Upper lobe of right lung (tissue), 1 donor: ENCODE measurements around the gene ARHGEF28. TPM values are rescaled to one million over a fixed set of nuclear protein-coding genes. Genes with fewer than 3 reads are reported as not detected.

Source experiments
- ATAC-seq: fragments of 200-7000 bp; cut with Tn5 transposase; one replicate; pipeline ENCODE4 v1.9.1; 2020; ENCODE audit warnings: mild to moderate bottlenecking, moderate library complexity
- DNase-seq: peaks from one replicate; pipeline ENCODE4 v3.0.0-alpha.2; 2020
- H3K27ac ChIP-seq: fragments of 200-600 bp; one replicate; pipeline ENCODE4 v1.8.0; 2022
- H3K27me3 ChIP-seq: fragments of 200-600 bp; one replicate; pipeline ENCODE4 v1.8.0; 2022; ENCODE audit warnings: mild to moderate bottlenecking
- H3K36me3 ChIP-seq: fragments of 200-600 bp; one replicate; pipeline ENCODE4 v1.8.0; 2022
- H3K4me1 ChIP-seq: fragments of 200-600 bp; one replicate; pipeline ENCODE4 v1.8.0; 2022
- H3K4me3 ChIP-seq: fragments of 200-600 bp; one replicate; pipeline ENCODE4 v1.8.0; 2022; ENCODE audit warnings: mild to moderate bottlenecking
- H3K9me3 ChIP-seq: fragments of 200-600 bp; one replicate; pipeline ENCODE4 v1.8.0; 2022
- intact Hi-C: fragments of 100-400 bp; cut with DNase I; formaldehyde crosslinking; loops from one replicate; pipeline ENCODE4 v1.11.0; 2022
- total RNA-seq: library from RNA; stranded (reverse); fragmentation: NEBNext Ultra II Directional; extraction: Animal tissue kit (Norgen Biotek cat#: 25700); gene quantifications from one replicate; pipeline ENCODE4 v1.2.1, GENCODE V29; 2021
- TF ChIP-seq, protein P1 (sequence below): fragments of 200-600 bp; IDR thresholded peaks from one replicate; pipeline ENCODE4 v1.8.0; 2022; ENCODE audit warnings: antibody characterized with exemption
- donor health status: DM: no; HTN: yes; CAD: no; lungs with severe emphysema.

Gene ARHGEF28
- total RNA-seq, 1 donor from 2014 or later: 22.3 TPM

DNA sequence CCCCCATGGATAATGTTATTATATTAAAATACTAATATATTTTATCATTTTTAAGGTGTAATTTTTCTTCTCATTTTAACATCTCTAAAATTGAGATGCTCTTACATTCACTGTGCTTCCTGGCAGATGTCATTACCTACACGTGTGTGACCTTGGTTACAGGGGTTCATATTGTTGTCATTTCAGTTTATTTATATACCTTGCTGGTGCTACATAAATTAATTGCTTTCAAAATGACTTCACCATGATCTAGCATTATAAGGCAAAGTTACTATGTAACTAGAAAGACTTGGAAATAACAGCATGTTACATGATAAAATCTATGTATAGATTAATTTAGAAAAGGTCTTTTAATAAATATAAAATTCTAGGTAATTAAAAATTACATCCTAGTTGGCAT lies 60.9 kb downstream of the ARHGEF28 start:
- Histone ChIP-seq H3K9me3 (no peaks in the 10 kb centered on the region), H3K27me3 (no peaks in the 10 kb centered on the region), H3K27ac (no peak overlapping the region), H3K4me1 (no peaks in the 10 kb centered on the region), H3K36me3 (no peaks in the 10 kb centered on the region), H3K4me3 (no peak overlapping the region)
- DNase-seq: no peak
- intact Hi-C loops: no loop called here
- TF ChIP-seq, protein P1, sequence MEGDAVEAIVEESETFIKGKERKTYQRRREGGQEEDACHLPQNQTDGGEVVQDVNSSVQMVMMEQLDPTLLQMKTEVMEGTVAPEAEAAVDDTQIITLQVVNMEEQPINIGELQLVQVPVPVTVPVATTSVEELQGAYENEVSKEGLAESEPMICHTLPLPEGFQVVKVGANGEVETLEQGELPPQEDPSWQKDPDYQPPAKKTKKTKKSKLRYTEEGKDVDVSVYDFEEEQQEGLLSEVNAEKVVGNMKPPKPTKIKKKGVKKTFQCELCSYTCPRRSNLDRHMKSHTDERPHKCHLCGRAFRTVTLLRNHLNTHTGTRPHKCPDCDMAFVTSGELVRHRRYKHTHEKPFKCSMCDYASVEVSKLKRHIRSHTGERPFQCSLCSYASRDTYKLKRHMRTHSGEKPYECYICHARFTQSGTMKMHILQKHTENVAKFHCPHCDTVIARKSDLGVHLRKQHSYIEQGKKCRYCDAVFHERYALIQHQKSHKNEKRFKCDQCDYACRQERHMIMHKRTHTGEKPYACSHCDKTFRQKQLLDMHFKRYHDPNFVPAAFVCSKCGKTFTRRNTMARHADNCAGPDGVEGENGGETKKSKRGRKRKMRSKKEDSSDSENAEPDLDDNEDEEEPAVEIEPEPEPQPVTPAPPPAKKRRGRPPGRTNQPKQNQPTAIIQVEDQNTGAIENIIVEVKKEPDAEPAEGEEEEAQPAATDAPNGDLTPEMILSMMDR: no peak
- ATAC-seq: no peak

DNA sequence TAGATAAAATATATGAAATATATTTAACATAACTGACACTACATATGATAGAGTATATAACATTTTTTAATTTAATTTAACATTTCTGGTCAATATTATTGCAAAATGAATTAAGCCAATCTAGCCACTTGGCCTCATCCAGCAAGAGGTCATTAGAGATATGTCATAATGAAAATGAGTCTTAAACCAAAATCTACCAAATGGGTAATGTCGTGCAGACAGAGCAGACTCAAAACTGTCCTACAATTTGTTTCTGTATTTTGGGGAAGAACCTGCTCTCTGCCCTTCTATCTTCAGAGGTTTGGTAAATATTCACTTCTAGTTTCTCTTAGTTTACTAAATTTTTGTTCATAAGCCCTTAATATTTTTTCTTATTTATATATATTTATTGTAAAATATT lies 61.4 kb downstream of the ARHGEF28 start:
- Histone ChIP-seq H3K27ac (no peak overlapping the region), H3K27me3 (no peaks in the 10 kb centered on the region), H3K9me3 (no peaks in the 10 kb centered on the region), H3K4me1 (no peaks in the 10 kb centered on the region), H3K36me3 (no peaks in the 10 kb centered on the region), H3K4me3 (no peak overlapping the region)
- ATAC-seq: no peak
- no peak for DNase-seq
- intact Hi-C loops: no loop called here
- TF ChIP-seq, protein P1: no peak

DNA sequence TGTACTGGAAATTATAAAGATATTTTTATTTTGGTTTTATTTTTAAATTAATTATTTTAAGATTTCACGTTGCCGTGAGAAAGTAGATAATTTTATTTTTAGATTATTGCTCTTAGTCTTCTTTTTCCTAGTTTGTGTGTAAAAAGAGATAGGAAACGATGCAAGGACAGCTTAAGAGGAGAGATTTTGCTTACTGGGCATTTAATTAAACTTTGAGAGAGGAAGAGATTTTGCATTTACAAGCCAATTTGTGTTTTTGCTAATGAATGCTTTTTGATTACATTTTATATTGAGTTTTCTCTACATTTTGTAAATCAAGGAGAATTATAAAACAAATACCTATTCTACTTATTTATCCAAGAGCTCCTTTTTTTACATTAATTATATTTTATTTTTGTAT lies 64.0 kb downstream of the ARHGEF28 start:
- Histone ChIP-seq H3K4me3 (no peak overlapping the region), H3K27ac (no peak overlapping the region), H3K4me1 (peaks cover 13% of the 10 kb centered on the region), H3K9me3 (no peaks in the 10 kb centered on the region), H3K36me3 (no peaks in the 10 kb centered on the region), H3K27me3 (no peaks in the 10 kb centered on the region)
- ATAC-seq (no peak), DNase-seq (no peak)
- TF ChIP-seq, protein P1: no peak
- intact Hi-C loops: no loop called here

DNA sequence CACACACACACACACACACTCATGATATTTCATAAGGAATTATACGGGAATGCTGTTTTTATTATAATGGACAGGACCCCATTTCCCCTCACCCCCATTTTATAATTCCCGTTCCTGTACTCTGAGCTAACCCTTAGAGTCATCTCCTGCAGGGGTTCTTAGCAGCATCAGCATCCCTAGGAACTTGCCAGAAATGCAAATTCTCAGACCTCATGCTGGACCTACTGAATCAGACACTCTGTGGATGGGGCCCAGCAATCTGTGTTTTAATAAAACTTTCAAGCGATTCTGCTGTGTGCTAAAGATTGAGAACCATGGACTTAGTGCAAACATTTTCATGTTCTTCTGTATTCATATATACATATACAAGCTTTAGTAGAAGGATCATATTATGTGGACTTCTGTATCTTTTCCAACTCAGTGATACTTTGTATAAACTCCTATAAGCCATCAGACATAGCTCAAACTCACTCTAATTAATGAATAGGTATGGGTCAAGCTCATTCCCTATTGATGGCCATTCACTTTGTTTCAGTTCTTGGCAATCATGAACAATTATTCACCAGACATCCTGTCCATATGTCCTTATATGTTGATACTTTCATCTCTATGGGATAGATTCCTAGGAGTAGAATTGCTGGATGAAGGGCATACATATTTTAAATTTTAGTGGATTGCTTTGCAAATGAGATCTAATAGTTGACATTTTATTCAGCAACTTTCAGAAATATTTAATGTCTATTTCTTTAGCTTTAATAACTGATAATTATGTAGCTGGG lies 65.5 kb downstream of the ARHGEF28 start:
- Histone ChIP-seq H3K27ac (no peak overlapping the region), H3K9me3 (no peaks in the 10 kb centered on the region), H3K4me3 (no peak overlapping the region), H3K27me3 (no peaks in the 10 kb centered on the region), H3K36me3 (no peaks in the 10 kb centered on the region), H3K4me1 (peaks cover 13% of the 10 kb centered on the region)
- DNase-seq: no peak
- TF ChIP-seq, protein P1: no peak
- intact Hi-C loops: no loop called here
- ATAC-seq: no peak

DNA sequence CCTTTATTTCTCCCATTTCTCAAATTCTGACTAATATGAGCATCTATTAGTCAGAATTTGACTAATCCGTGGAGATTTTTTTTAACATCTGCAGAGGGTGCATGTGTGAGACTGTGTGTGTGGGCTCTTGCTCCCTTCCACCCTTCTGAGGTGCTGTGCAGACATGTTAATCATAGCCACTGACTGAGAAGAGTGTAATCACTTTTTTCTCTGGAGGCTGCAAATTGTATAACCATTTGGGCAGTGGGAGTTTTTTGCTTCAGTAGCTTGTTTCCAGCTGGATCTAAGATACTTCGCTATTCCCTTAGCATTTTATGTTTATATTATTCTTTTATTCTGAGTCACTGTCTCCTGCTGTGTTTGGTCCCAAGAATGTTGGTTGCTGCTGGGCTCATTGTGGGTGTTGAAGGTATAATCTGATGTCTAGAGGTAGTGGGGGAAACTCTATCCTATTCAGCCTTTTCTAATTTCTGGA lies 66.2 kb downstream of the ARHGEF28 start:
- Histone ChIP-seq H3K27ac (no peak overlapping the region), H3K27me3 (no peaks in the 10 kb centered on the region), H3K9me3 (no peaks in the 10 kb centered on the region), H3K36me3 (no peaks in the 10 kb centered on the region), H3K4me3 (no peak overlapping the region), H3K4me1 (peaks cover 18% of the 10 kb centered on the region)
- ATAC-seq: no peak
- TF ChIP-seq, protein P1: no peak
- no peak for DNase-seq
- intact Hi-C loops: no loop called here
